ENCODE data around the gene PRM1. TPM values are rescaled to one million over a fixed set of nuclear protein-coding genes. Genes with fewer than 3 reads are reported as not detected.

Gene PRM1
- total and polyA plus RNA-seq, 2 of the 8 experiments (the other 6 are each of a cell fraction or from before 2014, with no cell fraction given), result 0.54 to 0.82 TPM

- Histone ChIP-seq H3K27me3 (replicated peaks in 1 of 4; ENCODE audit: control insufficient read depth in 3 of 4, extremely low read depth in 1 of 4, insufficient read depth in 3 of 4, low read length in 3 of 4) (no peaks in the 10 kb centered on the region; a peak in 1 of 7 replicates), H4K8ac (ENCODE audit: extremely low read depth, insufficient read depth, low read length) (no peak overlapping the region), H2BK15ac (ENCODE audit: low read length) (no peak overlapping the region), H3K79me2 (ENCODE audit: control insufficient read depth in 1 of 2, insufficient read depth in 2 of 2, low read length in 2 of 2) (no peaks in the 10 kb centered on the region), H3K4ac (replicated peaks; ENCODE audit: insufficient read length, low read depth, low read length) (no peak overlapping the region), H4K91ac (replicated peaks; ENCODE audit: insufficient read length, low read length) (no peak overlapping the region), H3K9me3 (ENCODE audit: insufficient read depth in 2 of 2, low read depth in 1 of 2, low read length in 1 of 2) (no peaks in the 10 kb centered on the region), H3K27ac (ENCODE audit: low read depth, low read length) (no peak overlapping the region), H3K23me2 (ENCODE audit: low read depth, low read length) (no peaks in the 10 kb centered on the region; the same call in 1 of the 2 replicates), H2BK20ac (ENCODE audit: low read length) (no peak overlapping the region), H3K23ac (ENCODE audit: insufficient read length) (no peak overlapping the region), H4K20me1 (replicated peaks in 1 of 2; ENCODE audit: control insufficient read depth in 1 of 2, insufficient read depth in 2 of 2, low read length in 2 of 2) (no peaks in the 10 kb centered on the region), H4K5ac (ENCODE audit: insufficient read length, low read depth, low read length) (no peak overlapping the region), H2BK12ac (ENCODE audit: low read depth, low read length) (no peak overlapping the region), H2BK5ac (ENCODE audit: low read depth, low read length) (no peak overlapping the region), H3K56ac (replicated peaks; ENCODE audit: insufficient read length, low read depth, low read length) (no peak overlapping the region), H2BK120ac (replicated peaks; ENCODE audit: low read depth, low read length) (no peak overlapping the region), H3K79me1 (ENCODE audit: low read depth, low read length) (no peaks in the 10 kb centered on the region), H3K18ac (ENCODE audit: extremely low read depth, low read length) (no peak overlapping the region), H3K4me3 (ENCODE audit: extremely low read depth in 1 of 4, insufficient read depth in 2 of 4, low read depth in 3 of 4, low read length in 4 of 4) (no peak overlapping the region), H2AFZ (ENCODE audit: low read length) (no peak overlapping the region), H3K9ac (replicated peaks in 1 of 4; ENCODE audit: extremely low read depth in 1 of 4, low read depth in 3 of 4, low read length in 3 of 4) (no peak overlapping the region), H3K4me2 (ENCODE audit: insufficient read depth in 1 of 2, low read depth in 2 of 2, low read length in 2 of 2) (no peak overlapping the region), H3K14ac (ENCODE audit: insufficient read length) (no peak overlapping the region), H2AK5ac (ENCODE audit: low read depth, low read length) (no peak overlapping the region), H3K4me1 (replicated peaks in 1 of 4; ENCODE audit: control insufficient read depth in 3 of 4, insufficient read depth in 4 of 4, low read length in 3 of 4) (0 out of 7 replicates have a peak, but pooled peaks cover 0 to 5% (median 0%) of the 10 kb centered on the region in 4 experiments), H3K36me3 (ENCODE audit: control insufficient read depth in 2 of 4, insufficient read depth in 4 of 4, low read length in 3 of 4) (no peaks in the 10 kb centered on the region)
- FAIRE-seq (no peak), DNase-seq (ENCODE audit: low read depth in 1 of 2, low spot score in 2 of 2) (no peak)
- ChIA-PET POLR2A (ENCODE audit: partially characterized antibody) (interaction anchor here (1.0 to 1.4 kb wide), 2 partner anchors 22 to 90 kb away, joined by 3 to 5 read pairs; no protein-coding TSS in a partner anchor), CTCF (ENCODE audit: partially characterized antibody) (interaction anchor here (0.8 to 2.4 kb wide), 4 partner anchors 11 to 109 kb away, joined by 3 to 9 read pairs (median 6); partner anchors contain the start of gene PRM3)
- 90% methylated on average over 8 of the region's 8 CpGs; no CpG with 5 or more reads in 1 of the 2 experiments for WGBS, 2 experiments (ENCODE audit: extremely low coverage in 1 of 2, insufficient coverage in 1 of 2, insufficient read length in 1 of 2, insufficient replicate concordance in 2 of 2, low coverage in 1 of 2, low lambda C conversion rate in 2 of 2, missing lambda C conversion rate in 1 of 2)
- no peak for TF ChIP-seq MAX (IDR thresholded peaks at IDR 0.05)
- no peak for TF ChIP-seq SP1 (IDR thresholded peaks at IDR 0.05; ENCODE audit: low read depth, low read length)
- TF ChIP-seq FOSL1 (IDR thresholded peaks at IDR 0.05; ENCODE audit: insufficient read depth, low read depth, low read length), result no peak
- TF ChIP-seq YY1 (IDR thresholded peaks at IDR 0.05; ENCODE audit: low read depth, low read length), result no peak
- TF ChIP-seq GTF2F1 (IDR thresholded peaks at IDR 0.05; ENCODE audit: borderline replicate concordance, low read depth, low read length), result no peak
- TF ChIP-seq HDAC2 (IDR thresholded peaks at IDR 0.05; ENCODE audit: borderline replicate concordance in 1 of 2, low read depth in 2 of 2, low read length in 2 of 2), result no peak
Measured at GRCh38 chr16:11262915-11263314, 18.2 kb downstream of the PRM1 start.

Data from H1 (cell line).